IPS-18a (cell line): ENCODE data around the gene TEKT5.

Experiments used
- H3K27ac ChIP-seq: one replicate; pipeline ENCODE4 v1.5.1; 2013; ENCODE audit warnings: low read length
- H3K27me3 ChIP-seq: one replicate; pipeline ENCODE4 v1.6.1; 2013; ENCODE audit warnings: mild to moderate bottlenecking, low read length; ENCODE audit not compliant: control insufficient read depth, insufficient read depth
- H3K36me3 ChIP-seq: one replicate; pipeline ENCODE4 v1.6.1; 2013; ENCODE audit warnings: low read depth, low read length; ENCODE audit not compliant: control insufficient read depth
- H3K4me1 ChIP-seq: one replicate; pipeline ENCODE4 v1.6.1; 2013; ENCODE audit warnings: low read depth, low read length; ENCODE audit not compliant: control insufficient read depth
- H3K4me3 ChIP-seq: one replicate; pipeline ENCODE4 v1.5.1; 2013; ENCODE audit warnings: low read length
- H3K9ac ChIP-seq: one replicate; pipeline ENCODE4 v1.6.1; 2013; ENCODE audit warnings: mild to moderate bottlenecking, low read length, moderate library complexity
- H3K9me3 ChIP-seq: one replicate; pipeline ENCODE4 v1.6.1; 2013; ENCODE audit warnings: low read depth, low read length; ENCODE audit not compliant: control insufficient read depth

Gene TEKT5

DNA sequence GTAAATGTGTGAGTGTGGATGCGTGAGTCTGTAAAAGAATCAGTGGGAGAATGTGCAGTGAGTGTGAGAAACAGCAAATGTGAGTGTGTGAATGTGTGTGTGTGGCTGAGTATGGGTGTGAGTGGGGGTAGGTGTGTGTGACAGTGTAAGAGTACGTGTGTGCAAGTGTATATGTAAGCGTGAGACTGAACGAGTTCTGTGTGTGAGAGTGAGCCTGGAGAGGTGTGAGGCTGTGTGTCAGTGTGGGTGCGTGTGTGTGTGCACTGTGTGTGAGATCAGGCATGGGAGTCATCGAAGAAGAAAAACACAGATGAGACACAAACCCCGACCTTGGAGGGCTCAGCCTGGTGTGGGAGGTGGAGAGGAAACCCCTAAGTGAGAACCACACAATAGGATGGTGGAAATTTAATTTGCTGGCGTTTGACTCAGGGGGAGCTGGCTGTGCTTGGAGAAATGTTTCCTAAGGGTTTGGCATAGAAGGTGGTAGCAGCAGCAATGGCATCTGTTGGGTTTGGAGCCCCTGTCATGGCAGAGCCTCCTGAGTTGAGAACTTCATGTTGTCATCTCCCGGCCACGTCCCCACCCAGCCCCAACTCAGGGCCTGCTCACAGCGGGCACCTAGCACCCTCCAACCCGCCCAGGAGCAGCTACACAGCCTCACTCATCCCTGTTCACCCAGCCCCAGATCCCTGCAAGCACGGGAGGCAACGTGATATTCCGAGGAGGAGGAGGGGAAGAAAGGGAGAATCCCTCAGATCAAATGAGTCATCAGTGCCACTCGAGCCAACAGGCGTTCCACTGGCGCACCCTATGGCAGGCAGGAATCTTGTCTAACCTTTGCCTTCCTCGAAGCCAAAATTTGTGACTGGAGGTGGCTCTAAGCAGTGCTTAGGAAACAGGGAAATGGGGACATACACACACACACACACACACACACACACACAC lies 34.6 kb upstream of the TEKT5 start:
- Histone ChIP-seq H3K9ac (no peak overlapping the region), H3K27ac (no peak overlapping the region)

DNA sequence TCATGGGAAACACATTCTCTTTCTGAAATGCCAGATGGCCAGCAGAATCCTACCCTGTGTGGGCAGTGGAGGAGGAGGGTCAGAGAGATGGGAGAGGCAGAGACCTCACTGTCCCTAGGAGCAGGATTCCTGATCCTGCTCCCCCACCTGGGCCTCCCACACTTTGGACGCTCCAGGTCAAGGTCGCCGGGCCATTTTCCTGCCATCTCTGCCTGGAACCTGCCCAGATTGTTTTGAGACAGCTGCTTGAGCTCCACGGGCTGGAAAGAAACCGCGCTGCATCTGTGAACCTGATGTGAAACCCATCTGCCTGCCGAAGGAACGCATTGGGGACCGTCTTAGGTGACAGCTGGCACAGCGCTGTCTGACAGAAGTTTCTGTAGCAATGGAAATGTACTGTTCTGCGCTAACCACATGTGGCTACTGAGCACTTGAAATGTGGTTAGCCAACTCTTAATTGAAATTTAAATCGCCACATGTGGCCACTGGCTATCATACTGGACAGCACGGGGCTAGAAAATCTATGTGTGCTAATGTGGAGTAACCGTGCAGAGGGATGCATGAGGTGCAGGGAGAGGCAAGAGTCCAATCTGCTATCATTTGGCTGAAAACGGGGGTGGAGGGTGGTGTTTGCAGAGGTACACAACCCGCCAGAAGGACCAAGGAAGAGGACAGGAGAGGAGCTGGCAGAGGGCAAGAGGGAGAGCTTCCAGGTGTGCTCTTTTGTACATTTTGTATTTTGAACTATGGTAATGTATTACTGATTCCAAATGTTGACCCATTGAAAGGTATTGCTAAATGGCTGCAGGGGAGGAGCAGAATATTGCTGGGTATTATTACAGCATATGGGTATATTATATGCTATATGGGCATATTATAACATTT lies 33.5 kb upstream of the TEKT5 start:
- Histone ChIP-seq H3K27me3 (no peaks in the 10 kb centered on the region), H3K36me3 (no peaks in the 10 kb centered on the region), H3K4me3 (no peak overlapping the region), H3K27ac (no peak overlapping the region), H3K9ac (no peak overlapping the region), H3K4me1 (no peaks in the 10 kb centered on the region), H3K9me3 (no peaks in the 10 kb centered on the region)

More for the DNA sequence above, 34.6 kb upstream of the TEKT5 start:
- no peaks in the 10 kb centered on the region for H3K4me1 ChIP-seq
- H3K9me3 ChIP-seq = no peaks in the 10 kb centered on the region
- H3K4me3 ChIP-seq = no peak overlapping the region
- no peaks in the 10 kb centered on the region for H3K36me3 ChIP-seq
- no peaks in the 10 kb centered on the region for H3K27me3 ChIP-seq

DNA sequence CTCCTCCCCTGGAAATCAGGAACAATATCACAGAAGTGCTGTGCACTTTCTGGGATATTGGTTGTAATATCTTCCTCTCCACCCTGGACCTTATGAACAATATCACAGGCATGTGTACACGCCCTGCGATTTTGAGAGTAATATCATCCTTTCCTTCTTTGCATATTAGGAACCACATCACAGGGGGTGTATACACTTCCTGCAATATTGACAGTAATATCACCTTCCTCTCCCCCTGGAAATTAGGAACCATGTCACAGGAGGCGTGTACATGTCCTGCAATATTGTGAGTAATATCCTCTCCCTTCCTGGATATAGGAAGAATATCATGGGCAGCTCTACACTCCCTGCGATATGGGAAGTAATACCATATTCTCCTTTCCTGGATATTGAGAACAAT lies 14.2 kb upstream of the TEKT5 start:
- Histone ChIP-seq H3K9ac (no peak overlapping the region), H3K27me3 (no peaks in the 10 kb centered on the region), H3K4me1 (no peaks in the 10 kb centered on the region), H3K9me3 (no peaks in the 10 kb centered on the region), H3K4me3 (no peak overlapping the region), H3K36me3 (no peaks in the 10 kb centered on the region), H3K27ac (no peak overlapping the region)

DNA sequence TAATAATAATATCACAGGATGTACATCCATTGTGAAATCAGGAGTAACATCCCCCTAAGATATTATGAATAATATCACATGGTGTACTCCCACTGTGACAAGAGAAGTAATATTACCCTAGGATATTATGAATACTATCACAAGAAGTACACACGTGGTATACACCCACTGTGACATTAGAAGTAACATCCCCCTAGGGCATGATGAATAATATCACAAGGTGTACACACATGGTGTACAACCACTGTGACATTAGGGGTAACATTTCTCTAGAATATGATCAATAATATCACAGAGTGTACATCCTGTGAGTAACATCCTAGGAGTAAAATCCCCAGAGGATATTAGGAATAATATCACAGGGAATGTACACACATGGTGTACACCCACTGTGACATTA lies 5.0 kb upstream of the TEKT5 start:
- no peak overlapping the region for H3K4me3 ChIP-seq
- no peaks in the 10 kb centered on the region for H3K36me3 ChIP-seq
- H3K9me3 ChIP-seq = peaks cover 5% of the 10 kb centered on the region
- H3K4me1 ChIP-seq = no peaks in the 10 kb centered on the region
- no peak overlapping the region for H3K27ac ChIP-seq
- no peaks in the 10 kb centered on the region for H3K27me3 ChIP-seq
- H3K9ac ChIP-seq = no peak overlapping the region

- H3K4me3 ChIP-seq = no peak overlapping the region
- no peak overlapping the region for H3K27ac ChIP-seq
- no peaks in the 10 kb centered on the region for H3K27me3 ChIP-seq
- H3K9me3 ChIP-seq = no peaks in the 10 kb centered on the region
- no peaks in the 10 kb centered on the region for H3K4me1 ChIP-seq
- H3K36me3 ChIP-seq = no peaks in the 10 kb centered on the region
- H3K9ac ChIP-seq = no peak overlapping the region
Observed at GRCh38 chr16:10694306-10694705, 424 bp downstream of the TEKT5 start.

DNA sequence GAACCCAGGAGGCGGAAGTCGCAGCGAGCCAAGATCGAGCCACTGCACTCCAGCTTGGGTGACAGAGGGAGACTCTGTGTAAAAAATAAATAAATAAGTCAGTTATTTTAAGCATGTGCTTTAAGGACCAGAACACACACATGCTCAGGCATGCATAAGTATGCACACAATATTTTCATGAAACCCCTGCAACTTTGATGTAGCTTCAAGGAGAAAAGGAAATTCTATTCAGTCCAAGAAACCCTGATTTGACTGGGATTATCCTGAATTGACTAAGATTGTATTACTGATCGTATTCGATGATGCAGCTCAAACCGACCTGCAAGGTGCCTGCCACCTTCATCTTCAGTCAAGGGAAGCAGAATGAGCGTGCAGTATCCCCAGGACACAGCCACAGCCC lies 841 bp downstream of the TEKT5 start:
- H3K4me1 ChIP-seq = no peaks in the 10 kb centered on the region
- no peaks in the 10 kb centered on the region for H3K36me3 ChIP-seq
- H3K4me3 ChIP-seq = no peak overlapping the region
- H3K27me3 ChIP-seq = no peaks in the 10 kb centered on the region
- H3K9me3 ChIP-seq = no peaks in the 10 kb centered on the region
- H3K27ac ChIP-seq = no peak overlapping the region
- H3K9ac ChIP-seq = no peak overlapping the region

DNA sequence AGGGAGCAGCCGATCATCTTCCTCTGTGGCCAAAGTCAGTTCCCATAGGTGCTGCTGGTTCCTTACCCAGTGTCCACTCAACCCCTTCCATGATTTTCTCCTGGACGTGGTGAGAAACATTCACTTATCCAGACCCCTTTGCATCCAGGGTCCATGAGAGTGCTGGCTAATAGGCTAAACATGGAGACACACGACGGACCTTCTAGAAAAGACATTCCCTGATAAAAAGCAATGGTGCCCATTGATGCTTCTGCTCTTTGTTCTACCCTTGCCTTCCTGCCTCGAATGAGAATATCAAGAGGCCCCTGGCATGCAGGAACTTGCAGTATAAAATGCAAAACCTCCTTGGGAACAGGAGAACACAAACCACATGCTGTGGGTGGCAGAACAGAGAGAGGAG lies 2.3 kb downstream of the TEKT5 start:
- Histone ChIP-seq H3K27me3 (no peaks in the 10 kb centered on the region), H3K4me1 (no peaks in the 10 kb centered on the region), H3K9ac (no peak overlapping the region), H3K36me3 (no peaks in the 10 kb centered on the region), H3K4me3 (no peak overlapping the region), H3K27ac (no peak overlapping the region), H3K9me3 (no peaks in the 10 kb centered on the region)

DNA sequence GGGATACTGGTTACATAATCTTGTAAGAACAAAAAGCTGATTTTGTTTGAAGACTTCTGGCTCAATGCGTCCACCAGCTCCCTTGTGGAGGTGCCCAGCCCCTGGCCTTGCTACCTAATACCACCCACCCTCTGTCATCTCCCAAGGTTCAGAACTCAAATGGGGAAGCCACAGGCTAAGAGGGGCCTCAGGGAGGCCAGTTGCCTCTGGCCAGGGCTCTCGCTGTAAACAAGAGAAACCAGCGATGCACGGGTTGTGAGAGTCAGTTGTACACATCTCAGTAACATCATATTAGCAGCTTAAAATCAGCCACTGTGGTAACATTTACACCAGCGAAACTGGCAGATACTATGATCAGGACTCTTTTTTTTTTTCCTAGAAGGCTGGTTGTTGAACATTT lies 6.0 kb downstream of the TEKT5 start:
- H3K9ac ChIP-seq = no peak overlapping the region
- H3K27me3 ChIP-seq = no peaks in the 10 kb centered on the region
- H3K36me3 ChIP-seq = no peaks in the 10 kb centered on the region
- H3K27ac ChIP-seq = no peak overlapping the region
- H3K4me3 ChIP-seq = no peak overlapping the region
- H3K4me1 ChIP-seq = no peaks in the 10 kb centered on the region
- no peaks in the 10 kb centered on the region for H3K9me3 ChIP-seq

- Histone ChIP-seq H3K4me3 (no peak overlapping the region), H3K27ac (no peak overlapping the region), H3K9ac (no peak overlapping the region), H3K36me3 (no peaks in the 10 kb centered on the region), H3K27me3 (no peaks in the 10 kb centered on the region), H3K9me3 (no peaks in the 10 kb centered on the region), H3K4me1 (no peaks in the 10 kb centered on the region)
Observed at GRCh38 chr16:10688291-10688690, 6.4 kb downstream of the TEKT5 start.

GRCh38 chr16:10685709-10686108 lies 9.0 kb downstream of the TEKT5 start:
- H3K4me3 ChIP-seq = no peak overlapping the region
- H3K4me1 ChIP-seq = no peaks in the 10 kb centered on the region
- no peak overlapping the region for H3K9ac ChIP-seq
- no peak overlapping the region for H3K27ac ChIP-seq
- H3K9me3 ChIP-seq = no peaks in the 10 kb centered on the region
- H3K27me3 ChIP-seq = no peaks in the 10 kb centered on the region
- H3K36me3 ChIP-seq = no peaks in the 10 kb centered on the region

GRCh38 chr16:10684511-10685151 lies 10.1 kb downstream of the TEKT5 start:
- H3K36me3 ChIP-seq = no peaks in the 10 kb centered on the region
- H3K27me3 ChIP-seq = no peaks in the 10 kb centered on the region
- no peak overlapping the region for H3K27ac ChIP-seq
- H3K4me3 ChIP-seq = no peak overlapping the region
- H3K9me3 ChIP-seq = no peaks in the 10 kb centered on the region
- no peak overlapping the region for H3K9ac ChIP-seq
- no peaks in the 10 kb centered on the region for H3K4me1 ChIP-seq
